HG03575 (cell line): ENCODE data around the gene ZGPAT.

Experiments
- ATAC-seq: cut with Tn5 transposase; IDR thresholded peaks from one replicate; pipeline ENCODE4 v1.9.1; 2021; ENCODE audit not compliant: unreplicated experiment, insufficient number of reproducible peaks, low FRiP score; ENCODE audit errors: extremely low read depth

Gene ZGPAT

GRCh38 chr20:63749597-63750508 is 42.0 kb downstream of the ZGPAT start:
- ATAC-seq, result no peak

GRCh38 chr20:63750807-63751470 is 43.1 kb downstream of the ZGPAT start:
- ATAC-seq, result no peak

GRCh38 chr20:63751471-63752271 is 43.8 kb downstream of the ZGPAT start:
- no peak for ATAC-seq

GRCh38 chr20:63752411-63753101 is 44.7 kb downstream of the ZGPAT start:
- ATAC-seq, result no peak

GRCh38 chr20:63753381-63753780 is 45.5 kb downstream of the ZGPAT start:
- ATAC-seq, result no peak

- ATAC-seq, result no peak
These were observed 46.2 kb downstream of the ZGPAT start for GRCh38 chr20:63754008-63754407.

GRCh38 chr20:63755933-63756647 is 48.3 kb downstream of the ZGPAT start:
- no peak for ATAC-seq

- no peak for ATAC-seq
These were observed 48.8 kb downstream of the ZGPAT start for GRCh38 chr20:63756648-63756991.

- ATAC-seq, result no peak
These were observed 50.3 kb downstream of the ZGPAT start for GRCh38 chr20:63758152-63758551.

- no peak for ATAC-seq
These were observed 51.6 kb downstream of the ZGPAT start for GRCh38 chr20:63759377-63759901.

- no peak for ATAC-seq
These were observed 57.4 kb downstream of the ZGPAT start for GRCh38 chr20:63765082-63765873.

GRCh38 chr20:63765902-63766301 is 58.1 kb downstream of the ZGPAT start:
- ATAC-seq, result no peak

- no peak for ATAC-seq
These were observed 59.0 kb downstream of the ZGPAT start for GRCh38 chr20:63766695-63767426.

GRCh38 chr20:63767456-63767855 is 59.6 kb downstream of the ZGPAT start:
- ATAC-seq, result no peak

GRCh38 chr20:63767886-63768285 is 60.0 kb downstream of the ZGPAT start:
- no peak for ATAC-seq

GRCh38 chr20:63768591-63769515 is 61.0 kb downstream of the ZGPAT start:
- ATAC-seq, result no peak
